Measurements from ENCODE around the gene SH3BGR. TPM values are rescaled to one million over a fixed set of nuclear protein-coding genes. Genes with fewer than 3 reads are reported as not detected.

Gene SH3BGR
- polyA plus RNA-seq, 3 donors from 2014 or later, result 2.2 to 2.4 TPM; not detected in 1

- H3K4me1 Mint-ChIP-seq, result no peaks in the 10 kb centered on the region
- H3K27me3 Mint-ChIP-seq (ENCODE audit: low read depth in 3 of 3), result peaks cover 0 to 12% (median 0%) of the 10 kb centered on the region in 3 donors
- H3K36me3 Mint-ChIP-seq, result no peaks in the 10 kb centered on the region
- no peak overlapping the region for H3K27ac Mint-ChIP-seq
- H3K9me3 Mint-ChIP-seq, result peaks cover 0 to 3% (median 0%) of the 10 kb centered on the region in 6 donors
- DNase-seq, result no peak
- no peak overlapping the region for H3K4me3 Mint-ChIP-seq
Observed at GRCh38 chr21:39510240-39510639, 58.5 kb downstream of the SH3BGR start.

GRCh38 chr21:39511102-39511501, 59.3 kb downstream of the SH3BGR start:
- H3K4me3 Mint-ChIP-seq, result no peak overlapping the region
- no peak overlapping the region for H3K27ac Mint-ChIP-seq
- no peaks in the 10 kb centered on the region for H3K36me3 Mint-ChIP-seq
- peaks cover 0 to 12% (median 0%) of the 10 kb centered on the region in 3 donors for H3K27me3 Mint-ChIP-seq (ENCODE audit: low read depth in 3 of 3)
- H3K4me1 Mint-ChIP-seq, result no peaks in the 10 kb centered on the region
- peaks cover 0 to 3% (median 0%) of the 10 kb centered on the region in 6 donors for H3K9me3 Mint-ChIP-seq
- no peak for DNase-seq

GRCh38 chr21:39513735-39514134, 62.0 kb downstream of the SH3BGR start:
- Mint-ChIP-seq H3K4me3 (no peak overlapping the region), H3K4me1 (peaks cover 4 to 5% of the 10 kb centered on the region in 2 donors), H3K27me3 (ENCODE audit: low read depth in 3 of 3) (peaks cover 0 to 8% (median 1%) of the 10 kb centered on the region in 3 donors), H3K27ac (no peak overlapping the region), H3K36me3 (no peaks in the 10 kb centered on the region), H3K9me3 (peaks cover 0 to 3% (median 0%) of the 10 kb centered on the region in 6 donors)
- no peak for DNase-seq

GRCh38 chr21:39515684-39516472, 64.1 kb downstream of the SH3BGR start:
- no peak overlapping the region for H3K4me3 Mint-ChIP-seq
- peaks cover 0 to 7% (median 1%) of the 10 kb centered on the region in 3 donors for H3K27me3 Mint-ChIP-seq (ENCODE audit: low read depth in 3 of 3)
- H3K9me3 Mint-ChIP-seq, result peaks cover 0 to 3% (median 0%) of the 10 kb centered on the region in 6 donors
- no peak overlapping the region for H3K27ac Mint-ChIP-seq
- H3K36me3 Mint-ChIP-seq, result no peaks in the 10 kb centered on the region
- no peak for DNase-seq
- peaks cover 4 to 5% of the 10 kb centered on the region in 2 donors for H3K4me1 Mint-ChIP-seq

GRCh38 chr21:39518055-39518846, 66.5 kb downstream of the SH3BGR start:
- no peaks in the 10 kb centered on the region for H3K36me3 Mint-ChIP-seq
- DNase-seq, result peak; percentile 40 to 54 (median 47)
- H3K4me1 Mint-ChIP-seq, result peaks cover 4 to 5% of the 10 kb centered on the region in 2 donors
- no peak overlapping the region for H3K4me3 Mint-ChIP-seq
- no peaks in the 10 kb centered on the region for H3K9me3 Mint-ChIP-seq
- H3K27me3 Mint-ChIP-seq (ENCODE audit: low read depth in 3 of 3), result peaks cover 0 to 5% (median 2%) of the 10 kb centered on the region in 3 donors
- no peak overlapping the region for H3K27ac Mint-ChIP-seq

- H3K4me3 Mint-ChIP-seq, result no peak overlapping the region
- no peaks in the 10 kb centered on the region for H3K36me3 Mint-ChIP-seq
- peaks cover 0 to 5% (median 2%) of the 10 kb centered on the region in 3 donors for H3K27me3 Mint-ChIP-seq (ENCODE audit: low read depth in 3 of 3)
- DNase-seq, result no peak
- no peaks in the 10 kb centered on the region for H3K9me3 Mint-ChIP-seq
- peaks cover 4 to 5% of the 10 kb centered on the region in 2 donors for H3K4me1 Mint-ChIP-seq
- H3K27ac Mint-ChIP-seq, result no peak overlapping the region
Observed at GRCh38 chr21:39518847-39519210, 67.1 kb downstream of the SH3BGR start.

- Mint-ChIP-seq H3K27ac (no peak overlapping the region), H3K4me3 (no peak overlapping the region), H3K9me3 (no peaks in the 10 kb centered on the region)
Observed at GRCh38 chr21:39519835-39520234, 68.1 kb downstream of the SH3BGR start.

GRCh38 chr21:39523399-39523798, 71.6 kb downstream of the SH3BGR start:
- H3K4me1 Mint-ChIP-seq, result peaks cover under 1 to 2% of the 10 kb centered on the region in 2 donors
- DNase-seq, result no peak
- peaks cover 1 to 12% (median 11%) of the 10 kb centered on the region in 3 donors for H3K27me3 Mint-ChIP-seq (ENCODE audit: low read depth in 3 of 3)
- H3K36me3 Mint-ChIP-seq, result no peaks in the 10 kb centered on the region
- no peak overlapping the region for H3K27ac Mint-ChIP-seq
- no peak overlapping the region for H3K4me3 Mint-ChIP-seq
- no peaks in the 10 kb centered on the region for H3K9me3 Mint-ChIP-seq

More at GRCh38 chr21:39519835-39520234, 68.1 kb downstream of the SH3BGR start:
- Mint-ChIP-seq H3K36me3 (no peaks in the 10 kb centered on the region), H3K4me1 (peaks cover 4 to 5% of the 10 kb centered on the region in 2 donors), H3K27me3 (ENCODE audit: low read depth in 3 of 3) (peaks cover 0 to 5% (median 2%) of the 10 kb centered on the region in 3 donors)
- DNase-seq, result no peak

- no peak overlapping the region for H3K4me3 Mint-ChIP-seq
- H3K36me3 Mint-ChIP-seq, result no peaks in the 10 kb centered on the region
- no peak overlapping the region for H3K27ac Mint-ChIP-seq
- no peaks in the 10 kb centered on the region for H3K9me3 Mint-ChIP-seq
- DNase-seq, result no peak
- no peaks in the 10 kb centered on the region for H3K4me1 Mint-ChIP-seq
- H3K27me3 Mint-ChIP-seq (ENCODE audit: low read depth in 3 of 3), result peaks cover 1 to 13% (median 13%) of the 10 kb centered on the region in 3 donors
Observed at GRCh38 chr21:39523915-39524314, 72.1 kb downstream of the SH3BGR start.

GRCh38 chr21:39525129-39525528, 73.4 kb downstream of the SH3BGR start:
- no peak overlapping the region for H3K4me3 Mint-ChIP-seq
- no peak for DNase-seq

GRCh38 chr21:39525601-39526000, 73.8 kb downstream of the SH3BGR start:
- Mint-ChIP-seq H3K27me3 (ENCODE audit: low read depth in 3 of 3) (peaks cover 1 to 13% (median 13%) of the 10 kb centered on the region in 3 donors), H3K36me3 (no peaks in the 10 kb centered on the region)

More at GRCh38 chr21:39525129-39525528, 73.4 kb downstream of the SH3BGR start:
- Mint-ChIP-seq H3K9me3 (no peaks in the 10 kb centered on the region), H3K4me1 (no peaks in the 10 kb centered on the region), H3K36me3 (no peaks in the 10 kb centered on the region), H3K27ac (no peak overlapping the region), H3K27me3 (ENCODE audit: low read depth in 3 of 3) (peaks cover 1 to 13% (median 13%) of the 10 kb centered on the region in 3 donors)

GRCh38 chr21:39527067-39527595, 75.4 kb downstream of the SH3BGR start:
- DNase-seq, result no peak
- Mint-ChIP-seq H3K36me3 (no peaks in the 10 kb centered on the region), H3K4me3 (no peak overlapping the region), H3K27me3 (ENCODE audit: low read depth in 3 of 3) (peaks cover 3 to 13% (median 13%) of the 10 kb centered on the region in 3 donors), H3K27ac (no peak overlapping the region), H3K4me1 (no peaks in the 10 kb centered on the region), H3K9me3 (no peaks in the 10 kb centered on the region)

More at GRCh38 chr21:39525601-39526000, 73.8 kb downstream of the SH3BGR start:
- H3K9me3 Mint-ChIP-seq, result no peaks in the 10 kb centered on the region
- no peak overlapping the region for H3K27ac Mint-ChIP-seq
- H3K4me3 Mint-ChIP-seq, result no peak overlapping the region
- DNase-seq, result no peak
- H3K4me1 Mint-ChIP-seq, result no peaks in the 10 kb centered on the region

GRCh38 chr21:39527664-39528381, 76.1 kb downstream of the SH3BGR start:
- Mint-ChIP-seq H3K4me1 (no peaks in the 10 kb centered on the region), H3K4me3 (no peak overlapping the region), H3K27ac (no peak overlapping the region), H3K36me3 (no peaks in the 10 kb centered on the region), H3K9me3 (no peaks in the 10 kb centered on the region), H3K27me3 (ENCODE audit: low read depth in 3 of 3) (peaks cover 3 to 13% (median 12%) of the 10 kb centered on the region in 3 donors)
- DNase-seq, result no peak
